ENCODE results near the gene CLDN5.

DNA sequence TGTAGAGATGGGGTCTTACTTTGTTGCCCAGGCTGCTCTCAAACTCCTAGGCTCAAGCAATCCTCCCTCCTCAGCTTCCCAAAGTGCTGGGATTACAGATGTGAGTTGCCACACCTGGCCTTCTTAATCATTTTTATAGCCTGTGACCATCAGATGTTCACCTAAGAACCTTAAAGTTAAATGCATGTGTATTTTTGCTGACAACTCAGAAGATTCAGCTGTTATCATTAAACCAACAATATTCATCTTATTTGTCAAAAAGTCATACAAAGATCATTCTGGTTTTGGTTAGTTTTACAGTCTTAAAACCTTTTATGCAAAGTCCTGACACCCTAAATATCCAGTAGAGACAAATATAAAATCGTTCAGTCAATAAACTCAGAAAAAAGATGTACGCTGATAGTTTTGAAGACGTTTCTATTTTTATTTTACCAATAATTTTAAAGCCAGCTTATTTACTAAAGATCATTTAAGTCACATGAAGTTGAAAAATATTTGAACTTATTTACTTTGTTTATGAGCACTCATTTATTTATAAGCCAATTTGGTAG lies 22.2 kb downstream of the CLDN5 start:
- TF ChIP-seq, protein P1, sequence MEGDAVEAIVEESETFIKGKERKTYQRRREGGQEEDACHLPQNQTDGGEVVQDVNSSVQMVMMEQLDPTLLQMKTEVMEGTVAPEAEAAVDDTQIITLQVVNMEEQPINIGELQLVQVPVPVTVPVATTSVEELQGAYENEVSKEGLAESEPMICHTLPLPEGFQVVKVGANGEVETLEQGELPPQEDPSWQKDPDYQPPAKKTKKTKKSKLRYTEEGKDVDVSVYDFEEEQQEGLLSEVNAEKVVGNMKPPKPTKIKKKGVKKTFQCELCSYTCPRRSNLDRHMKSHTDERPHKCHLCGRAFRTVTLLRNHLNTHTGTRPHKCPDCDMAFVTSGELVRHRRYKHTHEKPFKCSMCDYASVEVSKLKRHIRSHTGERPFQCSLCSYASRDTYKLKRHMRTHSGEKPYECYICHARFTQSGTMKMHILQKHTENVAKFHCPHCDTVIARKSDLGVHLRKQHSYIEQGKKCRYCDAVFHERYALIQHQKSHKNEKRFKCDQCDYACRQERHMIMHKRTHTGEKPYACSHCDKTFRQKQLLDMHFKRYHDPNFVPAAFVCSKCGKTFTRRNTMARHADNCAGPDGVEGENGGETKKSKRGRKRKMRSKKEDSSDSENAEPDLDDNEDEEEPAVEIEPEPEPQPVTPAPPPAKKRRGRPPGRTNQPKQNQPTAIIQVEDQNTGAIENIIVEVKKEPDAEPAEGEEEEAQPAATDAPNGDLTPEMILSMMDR (IDR thresholded peaks at IDR 0.05; ENCODE audit: insufficient read depth, low read depth, low read length) = no peak
- no peak for TF ChIP-seq EZH2 (IDR thresholded peaks at IDR 0.05; ENCODE audit: insufficient read depth, low read length)

Data from astrocyte (in vitro differentiated cells and primary cell).